Progenitor cell of endocrine pancreas (in vitro differentiated cells): Measurements from ENCODE around the gene CPED1. TPM values are rescaled to one million over a fixed set of nuclear protein-coding genes. Genes with fewer than 3 reads are reported as not detected.
"Not testable (repeated sequence)": the region's sequence is repeated elsewhere in the genome, so short reads cannot be mapped to it uniquely, and the experiment has no call there.

ENCODE experiments used
- DNase-seq: peaks from one replicate; pipeline ENCODE4 v3.0.0; 2021; ENCODE audit warnings: low spot score; ENCODE audit not compliant: unreplicated experiment
- H3K27ac Mint-ChIP-seq: 2 replicates; pipeline ENCODE4 v1.8.0; 2021; ENCODE audit warnings: mild to moderate bottlenecking, moderate library complexity, mixed read lengths
- H3K27me3 Mint-ChIP-seq: 2 replicates; pipeline ENCODE4 v1.8.0; 2021; ENCODE audit warnings: mixed read lengths
- H3K36me3 Mint-ChIP-seq: 2 replicates; pipeline ENCODE4 v1.8.0; 2022; ENCODE audit warnings: mixed read lengths; ENCODE audit not compliant: insufficient read depth
- H3K4me1 Mint-ChIP-seq: 2 replicates; pipeline ENCODE4 v1.8.0; 2021; ENCODE audit warnings: low read depth, mixed read lengths
- H3K4me3 Mint-ChIP-seq: 2 replicates; pipeline ENCODE4 v1.8.0; 2021; ENCODE audit warnings: low read depth, mild to moderate bottlenecking, moderate library complexity, mixed read lengths
- H3K9me3 Mint-ChIP-seq: 2 replicates; pipeline ENCODE4 v1.8.0; 2021; ENCODE audit warnings: low read depth, mixed read lengths
- total RNA-seq: library from RNA; stranded (reverse); gene quantifications from 2 replicates; pipeline ENCODE4 v1.2.1, GENCODE V29; 2021
- TF ChIP-seq, protein P1 (sequence below): fragments of 200-600 bp; sonication (generic); IDR thresholded peaks from one replicate; pipeline ENCODE4 v1.5.0; 2021; ENCODE audit warnings: antibody characterized with exemption, mild to moderate bottlenecking; ENCODE audit not compliant: unreplicated experiment

CPED1 gene
- total RNA-seq, 1 donor from 2014 or later: 1.1 TPM

DNA sequence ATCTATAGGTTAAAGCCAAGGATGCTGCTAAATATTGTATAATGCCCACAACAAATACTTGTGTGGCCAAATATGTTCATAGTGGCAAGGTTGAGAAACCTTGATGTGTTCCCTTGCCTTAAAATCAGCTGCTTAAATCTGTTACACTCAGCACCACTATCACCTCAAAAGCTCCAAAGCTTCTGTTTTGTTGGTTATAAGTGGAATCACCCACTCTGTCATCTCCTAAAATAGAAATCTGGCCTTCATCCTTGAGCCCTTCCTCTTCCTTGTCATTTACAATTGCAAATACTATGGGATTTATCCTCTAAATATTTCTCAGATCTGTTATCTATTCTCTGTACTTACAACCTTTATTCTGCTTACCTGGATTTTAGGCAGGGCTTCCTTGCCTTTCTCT is 61.4 kb downstream of the CPED1 start:
- no peaks in the 10 kb centered on the region for H3K27me3 Mint-ChIP-seq
- no peak for DNase-seq
- H3K4me1 Mint-ChIP-seq: peaks cover 2% of the 10 kb centered on the region
- TF ChIP-seq, protein P1, sequence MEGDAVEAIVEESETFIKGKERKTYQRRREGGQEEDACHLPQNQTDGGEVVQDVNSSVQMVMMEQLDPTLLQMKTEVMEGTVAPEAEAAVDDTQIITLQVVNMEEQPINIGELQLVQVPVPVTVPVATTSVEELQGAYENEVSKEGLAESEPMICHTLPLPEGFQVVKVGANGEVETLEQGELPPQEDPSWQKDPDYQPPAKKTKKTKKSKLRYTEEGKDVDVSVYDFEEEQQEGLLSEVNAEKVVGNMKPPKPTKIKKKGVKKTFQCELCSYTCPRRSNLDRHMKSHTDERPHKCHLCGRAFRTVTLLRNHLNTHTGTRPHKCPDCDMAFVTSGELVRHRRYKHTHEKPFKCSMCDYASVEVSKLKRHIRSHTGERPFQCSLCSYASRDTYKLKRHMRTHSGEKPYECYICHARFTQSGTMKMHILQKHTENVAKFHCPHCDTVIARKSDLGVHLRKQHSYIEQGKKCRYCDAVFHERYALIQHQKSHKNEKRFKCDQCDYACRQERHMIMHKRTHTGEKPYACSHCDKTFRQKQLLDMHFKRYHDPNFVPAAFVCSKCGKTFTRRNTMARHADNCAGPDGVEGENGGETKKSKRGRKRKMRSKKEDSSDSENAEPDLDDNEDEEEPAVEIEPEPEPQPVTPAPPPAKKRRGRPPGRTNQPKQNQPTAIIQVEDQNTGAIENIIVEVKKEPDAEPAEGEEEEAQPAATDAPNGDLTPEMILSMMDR: no peak
- H3K27ac Mint-ChIP-seq: no peak overlapping the region
- peaks cover 6% of the 10 kb centered on the region for H3K9me3 Mint-ChIP-seq
- H3K4me3 Mint-ChIP-seq: no peak overlapping the region
- H3K36me3 Mint-ChIP-seq: peaks cover 2% of the 10 kb centered on the region

DNA sequence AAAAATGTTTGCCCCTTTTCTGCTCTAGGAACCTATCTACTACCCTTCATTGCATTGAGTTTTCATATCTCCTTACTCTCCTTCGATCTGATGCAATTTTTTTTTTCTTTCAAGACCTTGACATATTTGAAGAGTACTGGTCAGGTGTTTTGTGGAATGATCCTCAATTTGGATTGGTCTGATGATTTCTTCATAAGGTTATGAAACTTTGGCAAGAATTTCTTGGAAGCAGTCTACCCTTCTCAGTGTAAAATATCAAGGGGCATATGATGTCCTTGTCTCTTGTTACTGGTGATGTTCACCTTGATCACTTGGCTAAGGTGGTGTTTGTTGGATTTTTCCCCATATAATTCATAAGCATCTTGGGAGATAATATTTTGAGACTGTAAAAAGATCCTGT is 64.7 kb downstream of the CPED1 start:
- no peak for DNase-seq

DNA sequence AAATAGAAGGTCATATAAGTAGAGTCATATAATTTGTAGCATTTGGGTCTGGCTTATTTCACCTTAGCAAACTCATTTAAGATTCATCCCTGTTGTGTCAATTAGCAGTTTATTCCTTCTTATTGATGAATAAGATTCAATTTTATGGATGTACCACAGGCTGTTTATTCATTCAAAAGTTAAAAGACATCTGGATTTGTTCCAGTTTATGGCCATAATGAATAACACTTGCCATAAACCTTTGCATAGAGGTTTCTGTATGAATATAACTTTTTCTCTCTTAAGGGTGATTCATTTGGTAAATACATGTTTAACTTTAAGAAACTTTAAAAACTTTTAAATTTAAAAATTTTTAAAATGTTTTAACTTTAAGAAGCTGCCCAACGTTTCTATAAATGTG is 66.4 kb downstream of the CPED1 start:
- no peaks in the 10 kb centered on the region for H3K36me3 Mint-ChIP-seq
- no peaks in the 10 kb centered on the region for H3K9me3 Mint-ChIP-seq
- H3K4me1 Mint-ChIP-seq: no peaks in the 10 kb centered on the region
- TF ChIP-seq, protein P1: no peak
- H3K4me3 Mint-ChIP-seq: no peak overlapping the region
- DNase-seq: no peak
- no peak overlapping the region for H3K27ac Mint-ChIP-seq
- H3K27me3 Mint-ChIP-seq: no peaks in the 10 kb centered on the region

More for the DNA sequence above, 64.7 kb downstream of the CPED1 start:
- Mint-ChIP-seq H3K27me3 (no peaks in the 10 kb centered on the region), H3K9me3 (peaks cover under 1% of the 10 kb centered on the region), H3K4me3 (no peak overlapping the region), H3K36me3 (no peaks in the 10 kb centered on the region), H3K4me1 (peaks cover 2% of the 10 kb centered on the region), H3K27ac (no peak overlapping the region)
- TF ChIP-seq, protein P1: no peak

GRCh38 chr7:121057878-121058277 is 69.4 kb downstream of the CPED1 start:
- TF ChIP-seq, protein P1: no peak
- H3K36me3 Mint-ChIP-seq: no peaks in the 10 kb centered on the region
- no peak overlapping the region for H3K27ac Mint-ChIP-seq
- H3K4me3 Mint-ChIP-seq: no peak overlapping the region
- no peaks in the 10 kb centered on the region for H3K4me1 Mint-ChIP-seq
- no peak for DNase-seq
- H3K9me3 Mint-ChIP-seq: peaks cover 2% of the 10 kb centered on the region
- H3K27me3 Mint-ChIP-seq: no peaks in the 10 kb centered on the region

GRCh38 chr7:121058975-121059374 is 70.5 kb downstream of the CPED1 start:
- no peak for DNase-seq
- H3K27ac Mint-ChIP-seq: no peak overlapping the region
- H3K36me3 Mint-ChIP-seq: no peaks in the 10 kb centered on the region
- TF ChIP-seq, protein P1: no peak
- peaks cover 2% of the 10 kb centered on the region for H3K9me3 Mint-ChIP-seq
- no peaks in the 10 kb centered on the region for H3K27me3 Mint-ChIP-seq
- H3K4me1 Mint-ChIP-seq: no peaks in the 10 kb centered on the region
- no peak overlapping the region for H3K4me3 Mint-ChIP-seq

DNA sequence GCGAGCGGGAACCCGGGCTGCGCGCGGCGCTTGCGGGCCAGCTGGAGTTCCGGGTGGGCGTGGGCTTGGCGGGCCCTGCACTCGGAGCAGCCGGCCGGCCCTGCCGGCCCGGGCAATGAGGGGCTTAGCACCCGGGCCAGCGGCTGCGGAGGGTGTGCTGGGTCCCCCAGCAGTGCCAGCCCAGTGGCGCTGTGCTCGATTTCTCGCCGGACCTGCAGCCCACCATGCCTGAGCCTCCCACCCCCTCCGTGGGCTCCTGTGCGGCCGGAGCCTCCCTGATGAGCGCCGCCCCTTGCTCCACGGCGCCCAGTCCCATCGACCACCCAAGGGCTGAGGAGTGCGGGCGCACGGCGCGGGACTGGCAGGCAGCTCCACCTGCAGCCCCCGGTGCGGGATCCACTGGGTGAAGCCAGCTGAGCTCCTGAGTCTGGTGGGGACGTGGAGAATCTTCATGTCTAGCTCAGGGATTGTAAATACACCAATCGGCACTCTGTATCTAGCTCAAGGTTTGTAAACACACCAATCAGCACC is 71.5 kb downstream of the CPED1 start:
- not testable (repeated sequence) for H3K27ac Mint-ChIP-seq, H3K4me3 Mint-ChIP-seq, H3K27me3 Mint-ChIP-seq, H3K36me3 Mint-ChIP-seq, H3K4me1 Mint-ChIP-seq, DNase-seq, H3K9me3 Mint-ChIP-seq
